Measurements from ENCODE around the gene FOXJ3.

The FOXJ3 gene

GRCh38 chr1:42335050-42335808, at the start of gene FOXJ3:
TSS of gene FOXJ3 (minus strand) at chr1:42335235. CDS start at chr1:42311093, 24,142 bp downstream.
- DNase-seq (ENCODE audit: low spot score) = peak; percentile 84

DNA sequence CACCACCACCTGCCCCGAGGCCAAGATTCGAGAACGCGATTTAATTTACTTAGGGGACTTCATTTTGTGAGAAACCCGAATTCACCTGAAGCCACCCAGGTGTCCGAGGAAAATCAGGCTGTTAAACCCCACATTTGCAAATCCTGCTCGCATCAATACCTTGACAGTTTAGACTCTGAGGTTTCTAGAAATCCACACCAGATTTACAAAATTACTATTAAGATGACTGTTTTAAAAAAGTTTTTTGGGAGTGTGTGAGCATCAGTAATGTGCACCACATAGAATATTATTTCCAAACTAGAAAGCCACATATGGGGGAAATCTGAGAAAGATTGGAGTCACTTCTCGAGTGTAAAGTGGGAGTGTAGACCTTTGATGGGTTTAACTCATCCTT, 46.2 kb upstream of the FOXJ3 start:
- no peak for DNase-seq (ENCODE audit: low spot score)

- DNase-seq (ENCODE audit: low spot score) = peak; percentile 30
Measured at GRCh38 chr1:42380586-42381279, 45.7 kb upstream of the FOXJ3 start, which contains the start of gene RIMKLA. TSS of gene RIMKLA (plus strand) at chr1:42380792. CDS start at chr1:42380935, 143 bp downstream.

DNA sequence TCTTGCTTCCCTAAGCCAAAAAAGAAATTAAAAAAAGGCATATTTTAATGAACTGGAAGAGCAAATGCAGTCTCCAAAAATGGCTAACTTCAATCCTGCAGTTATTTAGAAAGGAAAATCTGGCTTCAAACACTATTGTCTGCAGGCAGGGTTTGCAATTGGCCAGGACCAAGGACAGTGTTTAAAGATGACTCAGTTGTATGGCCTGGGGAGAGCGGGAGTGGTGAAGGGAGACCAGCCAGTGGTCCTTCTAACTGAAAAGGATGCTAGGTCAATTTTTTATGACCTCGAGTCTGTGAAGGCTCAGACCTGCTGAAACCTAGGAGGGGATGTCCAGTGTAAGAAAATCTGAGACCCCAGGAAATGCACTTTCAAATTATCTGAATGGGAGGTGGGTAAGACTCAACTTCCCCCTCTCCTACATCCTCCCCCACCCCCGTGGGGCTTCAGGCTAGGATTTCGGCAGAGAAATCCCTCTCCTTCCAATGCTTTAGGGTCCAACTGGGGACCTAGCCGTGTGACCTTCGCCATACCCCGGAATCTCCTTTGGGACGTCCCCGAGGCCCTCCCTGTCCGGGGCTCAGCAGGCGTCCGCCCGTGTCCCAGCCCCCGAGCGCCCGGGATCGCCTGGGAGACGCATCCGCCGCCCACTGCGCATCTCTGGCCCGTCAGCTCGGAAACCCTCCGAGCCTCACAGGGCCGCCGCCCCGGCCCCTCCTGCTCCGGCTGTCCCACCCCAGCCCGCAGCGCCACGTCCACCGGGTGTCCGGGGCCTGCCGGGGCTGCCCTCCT, 45.0 kb upstream of the FOXJ3 start:
- DNase-seq (ENCODE audit: low spot score) = no peak

DNA sequence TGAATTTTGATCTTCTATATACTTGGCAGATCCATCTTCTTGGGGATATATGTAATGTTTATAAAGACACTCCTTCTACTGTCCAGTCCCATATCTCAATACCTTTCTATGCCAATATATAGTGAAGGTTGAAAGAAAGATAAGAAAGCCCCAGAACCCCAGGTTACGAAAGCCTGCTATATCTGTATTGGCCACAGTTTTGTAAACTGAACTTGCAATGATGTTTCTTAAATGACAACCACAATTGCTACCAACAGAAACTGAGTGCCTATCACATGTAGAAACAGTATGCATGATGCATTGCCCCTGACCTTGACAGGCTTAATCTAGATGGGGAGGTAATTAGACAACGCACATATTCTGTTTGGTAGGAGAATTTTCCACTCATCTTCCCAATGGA, 37.8 kb upstream of the FOXJ3 start:
- DNase-seq (ENCODE audit: low spot score) = no peak

DNA sequence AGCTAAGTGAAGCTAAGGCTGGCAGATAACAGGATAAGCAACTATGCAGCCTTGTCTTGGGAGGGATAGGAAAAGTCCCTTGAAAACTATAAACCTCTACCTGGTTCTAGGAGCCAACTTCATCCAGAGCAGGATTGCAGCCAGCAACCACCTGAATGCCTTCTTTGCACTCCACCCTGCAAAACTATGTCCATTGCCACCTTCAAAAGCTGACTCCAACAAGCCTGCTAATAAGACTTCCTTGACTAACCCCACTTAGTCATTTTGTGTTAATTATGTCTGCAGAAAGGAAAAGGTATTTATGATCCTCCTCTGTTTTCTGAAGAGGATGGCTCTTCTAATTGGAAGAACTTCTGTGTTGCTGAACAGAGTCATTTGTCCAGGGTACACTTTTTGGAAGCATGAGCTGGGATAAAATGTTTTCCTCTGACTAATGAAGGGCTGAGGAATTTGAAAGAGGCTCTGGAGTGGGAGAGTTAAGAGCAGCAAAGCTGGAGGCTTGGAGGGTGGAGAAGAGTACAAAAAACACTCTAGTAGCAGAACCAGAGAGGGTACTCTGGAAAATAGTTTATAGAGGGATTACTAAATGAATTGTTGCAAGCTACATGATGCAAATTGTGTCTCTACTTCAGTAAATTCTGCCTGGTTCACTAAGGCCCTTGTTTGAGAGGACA, 36.0 kb upstream of the FOXJ3 start:
- no peak for DNase-seq (ENCODE audit: low spot score)

DNA sequence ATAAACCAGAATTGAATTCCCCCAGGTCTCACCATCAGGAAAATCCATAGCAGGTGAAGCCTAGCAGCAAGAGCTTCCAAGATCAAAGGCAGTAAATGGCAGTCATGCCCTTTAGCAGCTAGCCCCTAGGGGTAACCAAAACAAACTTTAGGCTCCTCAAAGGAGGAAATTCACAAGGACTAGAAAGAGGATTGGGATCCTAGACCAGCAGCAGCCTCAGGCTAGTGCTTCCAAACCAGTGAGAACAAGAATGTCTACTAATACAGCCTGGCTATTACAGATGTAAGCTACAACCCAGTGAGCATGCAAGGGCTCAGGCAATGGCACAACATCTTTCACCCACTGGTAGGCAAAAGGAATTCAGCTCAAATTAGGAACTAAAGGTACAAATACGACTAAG, 34.4 kb upstream of the FOXJ3 start:
- DNase-seq (ENCODE audit: low spot score) = no peak

GRCh38 chr1:42368096-42368795, 33.2 kb upstream of the FOXJ3 start:
- DNase-seq (ENCODE audit: low spot score) = no peak

DNA sequence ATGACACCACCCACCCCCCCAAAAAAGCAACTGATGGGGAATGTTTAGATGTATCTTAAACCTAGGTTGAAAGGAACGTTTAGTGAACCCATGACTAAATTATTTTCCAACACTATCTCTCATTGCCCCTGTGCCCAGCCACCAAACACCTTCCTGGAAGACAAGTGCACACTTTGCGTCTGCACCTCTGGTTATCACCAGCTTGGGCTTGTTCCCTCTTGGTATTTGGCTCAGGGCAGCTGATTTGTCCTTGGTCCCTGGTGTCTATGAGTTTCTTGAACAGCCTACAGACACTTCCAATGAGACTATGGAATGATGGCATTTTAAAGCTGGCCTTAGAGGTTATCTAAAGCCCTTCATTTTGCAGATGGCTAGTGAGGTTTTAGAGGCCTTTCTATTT, 30.1 kb upstream of the FOXJ3 start:
- no peak for DNase-seq (ENCODE audit: low spot score)

DNA sequence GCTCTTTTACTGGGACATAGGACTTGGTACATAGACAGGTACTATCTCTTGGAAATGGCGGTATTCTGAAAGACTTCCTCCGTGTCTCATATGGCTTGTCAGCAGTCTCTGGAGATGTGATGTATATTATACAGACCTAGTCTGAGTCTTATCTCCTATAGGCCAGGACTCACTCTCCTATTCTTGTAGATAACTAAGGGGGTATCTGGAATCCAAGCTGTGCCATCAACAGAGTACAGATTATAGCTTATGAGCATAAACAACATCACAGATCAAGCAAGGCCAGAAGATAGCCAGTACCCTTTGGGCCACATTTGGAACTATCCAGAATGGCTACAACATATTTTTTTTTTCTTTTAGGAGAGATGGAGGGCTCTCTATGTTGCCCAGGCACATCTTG, 29.5 kb upstream of the FOXJ3 start:
- no peak for DNase-seq (ENCODE audit: low spot score)

DNA sequence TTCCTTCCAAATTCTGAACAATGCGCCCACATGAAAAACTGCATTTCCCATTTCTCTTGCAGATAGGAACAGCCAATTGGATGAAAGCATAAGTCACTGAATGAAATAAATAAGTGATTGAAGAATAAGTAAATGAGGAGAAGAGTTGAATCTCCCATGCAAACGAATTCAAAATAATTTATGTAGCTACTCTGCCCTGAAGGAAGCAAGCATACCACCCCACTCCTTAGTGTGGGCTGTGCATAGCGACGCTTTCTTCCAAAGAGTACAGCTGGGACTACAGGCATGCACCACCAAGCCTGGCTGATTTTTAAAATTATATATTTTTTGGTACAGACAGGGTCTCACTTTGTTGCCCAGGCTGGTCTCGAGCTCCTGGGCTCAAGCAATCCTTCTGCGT, 29.1 kb upstream of the FOXJ3 start:
- no peak for DNase-seq (ENCODE audit: low spot score)

- DNase-seq (ENCODE audit: low spot score) = no peak
Measured at GRCh38 chr1:42359466-42359865, 24.4 kb upstream of the FOXJ3 start.

DNA sequence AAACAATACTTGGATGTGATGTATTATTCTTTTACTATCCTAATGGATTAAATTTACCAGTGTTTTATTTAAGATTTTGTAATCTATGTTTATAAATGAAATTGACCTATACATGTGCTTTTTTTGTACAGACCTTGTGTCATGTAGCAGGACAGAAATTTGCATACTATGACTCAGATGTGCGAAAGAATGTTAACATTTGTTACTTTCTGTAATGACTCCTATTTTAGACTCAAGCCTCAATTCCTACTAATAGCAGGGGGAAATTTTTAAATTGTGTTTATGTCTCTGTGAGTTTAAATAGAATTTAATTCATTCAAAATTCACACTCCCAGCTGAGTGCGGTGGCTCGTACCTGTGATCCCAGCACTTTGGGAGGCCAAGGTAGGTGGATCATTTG, 23.8 kb upstream of the FOXJ3 start:
- no peak for DNase-seq (ENCODE audit: low spot score)

DNA sequence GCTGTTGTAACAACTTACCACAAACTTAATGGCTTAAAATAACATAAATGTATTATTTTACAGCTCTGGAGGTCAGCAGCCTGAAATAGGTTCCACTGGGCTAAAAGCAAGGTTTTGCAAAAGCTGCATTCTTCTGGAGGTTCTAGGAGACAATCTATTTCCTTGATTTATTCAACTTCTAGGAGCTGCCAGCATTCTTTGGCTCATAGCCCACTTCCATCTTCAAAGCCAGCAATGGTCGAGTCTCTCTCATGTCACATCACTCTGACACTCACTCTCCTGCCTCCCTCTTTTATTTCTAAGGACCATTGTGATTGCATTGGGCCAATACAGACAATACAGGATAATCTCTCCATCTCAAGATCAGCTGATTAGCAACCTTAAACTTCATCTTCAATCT, 15.1 kb upstream of the FOXJ3 start:
- DNase-seq (ENCODE audit: low spot score) = no peak

DNA sequence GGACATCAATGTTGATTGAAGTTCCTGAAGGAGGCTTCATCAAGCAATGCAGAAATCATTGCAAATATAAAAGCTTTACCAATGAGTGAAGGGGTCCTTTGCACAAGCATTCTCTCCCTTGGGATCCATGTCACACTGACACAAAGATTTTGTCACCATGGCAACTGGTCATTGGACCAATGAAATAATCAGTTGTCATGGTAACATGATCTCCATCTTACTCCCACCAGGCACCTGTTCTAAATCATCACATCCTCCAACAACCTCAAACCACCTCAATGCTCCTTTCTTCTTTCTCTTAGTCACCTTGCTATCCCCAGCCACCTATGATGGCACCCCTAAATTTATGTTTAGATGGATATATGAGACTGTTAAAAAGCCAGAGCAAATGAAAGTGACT, 13.5 kb upstream of the FOXJ3 start:
- no peak for DNase-seq (ENCODE audit: low spot score)

DNA sequence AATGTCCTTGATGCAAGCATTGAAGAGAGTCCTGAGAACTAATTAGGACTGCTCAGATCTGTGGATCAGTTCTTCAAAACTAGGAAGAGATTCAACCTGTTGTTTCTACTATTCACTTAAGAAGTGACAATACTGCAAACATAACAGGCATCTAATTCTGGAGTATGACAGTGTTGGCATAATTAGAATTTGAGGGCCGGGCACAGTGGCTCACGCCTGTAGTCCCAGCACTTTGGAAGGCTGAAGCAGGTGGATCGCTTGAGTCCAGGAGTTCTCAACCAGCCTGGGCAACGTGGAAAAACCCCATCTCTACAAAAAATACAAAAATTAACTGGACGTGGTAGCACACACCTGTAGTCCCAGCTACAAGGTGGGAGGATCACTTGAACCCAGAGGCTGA, 8.0 kb upstream of the FOXJ3 start:
- no peak for DNase-seq (ENCODE audit: low spot score)

- no peak for DNase-seq (ENCODE audit: low spot score)
Measured at GRCh38 chr1:42340901-42341300, 5.9 kb upstream of the FOXJ3 start.

GRCh38 chr1:42340093-42340492, 5.1 kb upstream of the FOXJ3 start:
- DNase-seq (ENCODE audit: low spot score) = peak; percentile 41

- DNase-seq (ENCODE audit: low spot score) = no peak
Measured at GRCh38 chr1:42336978-42337377, 1.9 kb upstream of the FOXJ3 start.

GRCh38 chr1:42335809-42336518, 929 bp upstream of the FOXJ3 start:
- no peak for DNase-seq (ENCODE audit: low spot score)
